ENCODE measurements around the gene DLG4.

- TF ChIP-seq CTCF (IDR thresholded peaks at IDR 0.05; ENCODE audit: low read depth, low read length, poor library complexity, severe bottlenecking) (no peak), EZH2phosphoT487 (IDR thresholded peaks at IDR 0.05; ENCODE audit: borderline replicate concordance, low read length) (no peak)
Observed at GRCh38 chr17:7222972-7223292, 3.3 kb upstream of the DLG4 start.

All from DOHH2 (cell line).